Measurements from ENCODE around the gene ERC2.

GRCh38 chr3:55724407-55724784 is 743.9 kb downstream of the ERC2 start:
- TF ChIP-seq POLR2A (IDR thresholded peaks at IDR 0.05) (no peak), CTCF (IDR thresholded peaks at IDR 0.05) (no peak), EP300 (IDR thresholded peaks at IDR 0.05) (no peak)

Data from ovary (tissue), 3 donors.